Liver (tissue), 9 donors: ENCODE results near the gene ISCU. TPM values are rescaled to one million over a fixed set of nuclear protein-coding genes. Genes with fewer than 3 reads are reported as not detected.
A peak's percentile ranks its signal among the peaks of the same experiment; 100 is the strongest.

Source experiments
- DNase-seq: peaks from one replicate; pipeline ENCODE4 v3.0.0-alpha.2; 2017; ENCODE audit warnings: low spot score
- H3K27ac ChIP-seq, 2 donors: one replicate each; pipeline ENCODE4 v1.7.0; 2013; ENCODE audit warnings: inconsistent platforms in 2 of 2, low read length in 2 of 2, control low read depth in 1 of 2, low read depth in 1 of 2, mild to moderate bottlenecking in 1 of 2
- H3K27me3 ChIP-seq, 4 donors: one replicate each; pipeline versions ENCODE4 v1.6.1 to v1.7.0; 2013; ENCODE audit warnings: low read length in 3 of 4, inconsistent platforms in 1 of 4, mild to moderate bottlenecking in 1 of 4, moderate library complexity in 1 of 4; ENCODE audit not compliant: control insufficient read depth in 4 of 4, insufficient read depth in 4 of 4
- H3K36me3 ChIP-seq, 4 donors: one replicate each; pipeline versions ENCODE4 v1.6.1 to v1.7.0; 2013; ENCODE audit warnings: low read length in 3 of 4, mild to moderate bottlenecking in 3 of 4, low read depth in 1 of 4, moderate library complexity in 1 of 4; ENCODE audit not compliant: control insufficient read depth in 4 of 4, insufficient read depth in 3 of 4
- H3K4me1 ChIP-seq, 4 donors: one replicate each; pipeline versions ENCODE4 v1.6.1 to v1.7.0; 2013; ENCODE audit warnings: low read length in 3 of 4, mild to moderate bottlenecking in 3 of 4, moderate library complexity in 1 of 4; ENCODE audit not compliant: control insufficient read depth in 4 of 4, insufficient read depth in 4 of 4
- H3K4me3 ChIP-seq, 3 donors: one replicate each; pipeline versions ENCODE4 v1.6.1 to v1.7.0; 2013; ENCODE audit warnings: low read length in 3 of 3, control low read depth in 1 of 3, low read depth in 1 of 3, mild to moderate bottlenecking in 1 of 3
- H3K9ac ChIP-seq, 2 donors: one replicate each; pipeline ENCODE4 v1.7.0; 2013; ENCODE audit warnings: low read length in 2 of 2, mild to moderate bottlenecking in 2 of 2, moderate library complexity in 2 of 2, control low read depth in 1 of 2, low read depth in 1 of 2
- H3K9me3 ChIP-seq, 4 donors: one replicate each; pipeline versions ENCODE4 v1.6.1 to v1.7.0; 2013; ENCODE audit warnings: low read length in 3 of 4; ENCODE audit not compliant: control insufficient read depth in 4 of 4
- EGR1 ChIP-seq, 2 donors: IDR thresholded peaks; 2 replicates each; pipeline ENCODE4 v1.6.1; 2016 to 2018; ENCODE audit warnings: antibody characterized with exemption in 2 of 2, low read depth in 2 of 2
- FOXA1 ChIP-seq: IDR thresholded peaks from 2 replicates; pipeline ENCODE4 v1.6.1; 2016; ENCODE audit warnings: antibody characterized with exemption
- FOXA2 ChIP-seq: IDR thresholded peaks from 2 replicates; pipeline ENCODE4 v1.6.1; 2016; ENCODE audit warnings: antibody characterized with exemption
- GABPA ChIP-seq, 2 donors: IDR thresholded peaks in 1 of 2; conservative IDR thresholded peaks in 1 of 2; 2 replicates each; pipeline ENCODE4 v1.6.1; 2016; ENCODE audit warnings: antibody characterized with exemption in 2 of 2, mild to moderate bottlenecking in 1 of 2, moderate library complexity in 1 of 2
- HNF4A ChIP-seq, 2 donors: conservative IDR thresholded peaks; 2 replicates each; pipeline ENCODE4 v1.6.1; 2016; ENCODE audit warnings: antibody characterized with exemption in 2 of 2, mild to moderate bottlenecking in 2 of 2
- HNF4G ChIP-seq: IDR thresholded peaks from 2 replicates; pipeline ENCODE4 v1.6.1; 2016; ENCODE audit warnings: antibody characterized with exemption
- JUND ChIP-seq, 2 donors: IDR thresholded peaks; 2 replicates each; pipeline ENCODE4 v1.6.1; 2016; ENCODE audit warnings: antibody characterized with exemption in 2 of 2
- NR2F2 ChIP-seq: IDR thresholded peaks from 2 replicates; pipeline ENCODE4 v1.6.1; 2016; ENCODE audit warnings: antibody characterized with exemption
- RAD21 ChIP-seq, 2 donors: IDR thresholded peaks; 2 replicates each; pipeline ENCODE4 v1.6.1; 2016; ENCODE audit warnings: antibody characterized with exemption in 2 of 2, mild to moderate bottlenecking in 2 of 2
- SP1 ChIP-seq: IDR thresholded peaks from 2 replicates; pipeline ENCODE4 v1.6.1; 2018; ENCODE audit warnings: antibody characterized with exemption, mild to moderate bottlenecking
- YY1 ChIP-seq: IDR thresholded peaks from 2 replicates; pipeline ENCODE4 v1.6.1; 2016; ENCODE audit warnings: antibody characterized with exemption, mild to moderate bottlenecking
- WGBS: extraction: QIAGEN DNeasy Blood & Tissue Kit; methylation state at CpG from one replicate; pipeline ENCODE4 v1.1.7; 2013; 5-methylcytosine and 5-hydroxymethylcytosine counted together
- polyA plus RNA-seq, 2 donors: library from polyadenylated mRNA; stranded (reverse) in 1 of 2; unstranded in 1 of 2; fragments of 200-250 nt in 1 of 2; fragments of >200 nt in 1 of 2; fragmentation: Nextera tagmentation in 1 of 2; extraction: Ambion mirVana in 1 of 2; gene quantifications; one replicate each; pipeline versions ENCODE4 v1.2.1 to v1.2.3, GENCODE V29; 2013 to 2015
- total RNA-seq, 2 donors: library from RNA; depleted of rRNA; stranded (reverse); fragments of >200 nt; gene quantifications; one replicate each; pipeline ENCODE4 v1.2.3, GENCODE V29; 2014
- TF ChIP-seq, protein P1 (sequence below): IDR thresholded peaks from 2 replicates; pipeline ENCODE4 v1.6.1; 2016; ENCODE audit warnings: antibody characterized with exemption
- TF ChIP-seq, protein P2 (sequence below): fragments of 150-350 bp; IDR thresholded peaks from 2 replicates; pipeline ENCODE4 v1.5.1; 2017; ENCODE audit warnings: improper control_type of control experiment, low read depth, low read length; ENCODE audit not compliant: missing input control
- TF ChIP-seq, protein P3 (sequence below): IDR thresholded peaks from 2 replicates; pipeline ENCODE4 v1.6.1; 2016; ENCODE audit warnings: antibody characterized with exemption
- TF ChIP-seq, protein P4 (sequence below): IDR thresholded peaks from 2 replicates; pipeline ENCODE4 v1.6.1; 2016; ENCODE audit warnings: antibody characterized with exemption, mild to moderate bottlenecking
- TF ChIP-seq, protein P5 (sequence below): IDR thresholded peaks from 2 replicates; pipeline ENCODE4 v1.6.1; 2016; ENCODE audit warnings: antibody characterized with exemption
- donor health status: healthy.
- donor health status: healthy.
- donor health status: healthy.
- donor health status: healthy.
- donor health status: healthy.

Gene ISCU
- total and polyA plus RNA-seq, 4 donors: 42.3 to 85.9 (median 63.8) TPM

DNA sequence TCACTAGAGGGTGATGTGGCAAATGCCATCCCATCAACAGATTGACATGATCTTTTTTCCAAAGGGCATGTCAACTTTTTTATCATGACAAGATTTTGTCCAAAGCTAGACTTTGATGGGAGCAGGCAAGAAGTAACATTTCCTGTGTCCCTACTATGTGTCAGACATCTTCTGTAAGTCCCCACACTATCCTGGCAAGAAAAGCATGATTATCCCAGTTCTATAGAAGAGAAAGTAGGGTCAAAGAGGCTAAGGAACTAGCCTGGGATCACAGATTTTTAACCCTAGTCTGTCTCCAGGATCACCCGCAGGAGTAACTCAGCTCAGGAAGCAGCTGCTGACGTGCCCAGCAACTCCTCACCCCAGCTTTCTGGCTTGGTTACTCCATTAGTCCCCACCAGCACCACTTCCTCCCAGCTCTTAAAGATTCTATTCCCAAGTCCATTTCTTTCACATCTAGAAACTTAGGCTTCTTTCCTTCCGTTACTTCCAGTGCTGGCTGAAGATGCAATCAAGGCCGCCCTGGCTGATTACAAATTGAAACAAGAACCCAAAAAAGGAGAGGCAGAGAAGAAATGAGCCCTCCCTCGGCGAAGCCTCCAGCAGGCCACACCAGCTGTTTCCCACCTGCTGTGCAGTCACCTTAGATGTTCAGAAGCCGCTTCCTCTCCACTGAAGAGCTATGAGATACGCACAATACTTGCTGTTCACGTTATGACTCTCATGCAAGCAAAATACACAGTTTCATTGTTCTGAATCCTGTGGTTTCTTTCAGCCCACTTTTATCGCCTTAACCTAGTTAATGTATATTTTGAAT, 6.2 kb downstream of the ISCU start:
- WGBS: 79% methylated on average over 10 of the region's 10 CpGs
- Histone ChIP-seq H3K27me3 (no peaks in the 10 kb centered on the region), H3K9me3 (no peaks in the 10 kb centered on the region), H3K4me3 (no peak overlapping the region), H3K4me1 (peaks cover 2 to 13% (median 6%) of the 10 kb centered on the region in 4 donors), H3K36me3 (peaks cover 0 to 36% (median 27%) of the 10 kb centered on the region in 4 donors), H3K9ac (peak overlapping the region in 1 of 2 donors; percentile 8), H3K27ac (no peak overlapping the region)
- no peak for DNase-seq
- TF ChIP-seq YY1: no peak
- TF ChIP-seq, protein P1, sequence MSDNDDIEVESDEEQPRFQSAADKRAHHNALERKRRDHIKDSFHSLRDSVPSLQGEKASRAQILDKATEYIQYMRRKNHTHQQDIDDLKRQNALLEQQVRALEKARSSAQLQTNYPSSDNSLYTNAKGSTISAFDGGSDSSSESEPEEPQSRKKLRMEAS: no peak
- TF ChIP-seq, protein P2, sequence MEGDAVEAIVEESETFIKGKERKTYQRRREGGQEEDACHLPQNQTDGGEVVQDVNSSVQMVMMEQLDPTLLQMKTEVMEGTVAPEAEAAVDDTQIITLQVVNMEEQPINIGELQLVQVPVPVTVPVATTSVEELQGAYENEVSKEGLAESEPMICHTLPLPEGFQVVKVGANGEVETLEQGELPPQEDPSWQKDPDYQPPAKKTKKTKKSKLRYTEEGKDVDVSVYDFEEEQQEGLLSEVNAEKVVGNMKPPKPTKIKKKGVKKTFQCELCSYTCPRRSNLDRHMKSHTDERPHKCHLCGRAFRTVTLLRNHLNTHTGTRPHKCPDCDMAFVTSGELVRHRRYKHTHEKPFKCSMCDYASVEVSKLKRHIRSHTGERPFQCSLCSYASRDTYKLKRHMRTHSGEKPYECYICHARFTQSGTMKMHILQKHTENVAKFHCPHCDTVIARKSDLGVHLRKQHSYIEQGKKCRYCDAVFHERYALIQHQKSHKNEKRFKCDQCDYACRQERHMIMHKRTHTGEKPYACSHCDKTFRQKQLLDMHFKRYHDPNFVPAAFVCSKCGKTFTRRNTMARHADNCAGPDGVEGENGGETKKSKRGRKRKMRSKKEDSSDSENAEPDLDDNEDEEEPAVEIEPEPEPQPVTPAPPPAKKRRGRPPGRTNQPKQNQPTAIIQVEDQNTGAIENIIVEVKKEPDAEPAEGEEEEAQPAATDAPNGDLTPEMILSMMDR: no peak
- no peak for TF ChIP-seq HNF4A (conservative IDR thresholded peaks at IDR 0.05)
- no peak for TF ChIP-seq GABPA (IDR thresholded peaks at IDR 0.05 in 1 of 2, conservative IDR thresholded peaks at IDR 0.05 in 1 of 2)
- no peak for TF ChIP-seq FOXA2
- no peak for TF ChIP-seq SP1
- TF ChIP-seq EGR1 (IDR thresholded peaks at IDR 0.05; ENCODE audit: low read depth in 2 of 2): no peak
- TF ChIP-seq, protein P3, sequence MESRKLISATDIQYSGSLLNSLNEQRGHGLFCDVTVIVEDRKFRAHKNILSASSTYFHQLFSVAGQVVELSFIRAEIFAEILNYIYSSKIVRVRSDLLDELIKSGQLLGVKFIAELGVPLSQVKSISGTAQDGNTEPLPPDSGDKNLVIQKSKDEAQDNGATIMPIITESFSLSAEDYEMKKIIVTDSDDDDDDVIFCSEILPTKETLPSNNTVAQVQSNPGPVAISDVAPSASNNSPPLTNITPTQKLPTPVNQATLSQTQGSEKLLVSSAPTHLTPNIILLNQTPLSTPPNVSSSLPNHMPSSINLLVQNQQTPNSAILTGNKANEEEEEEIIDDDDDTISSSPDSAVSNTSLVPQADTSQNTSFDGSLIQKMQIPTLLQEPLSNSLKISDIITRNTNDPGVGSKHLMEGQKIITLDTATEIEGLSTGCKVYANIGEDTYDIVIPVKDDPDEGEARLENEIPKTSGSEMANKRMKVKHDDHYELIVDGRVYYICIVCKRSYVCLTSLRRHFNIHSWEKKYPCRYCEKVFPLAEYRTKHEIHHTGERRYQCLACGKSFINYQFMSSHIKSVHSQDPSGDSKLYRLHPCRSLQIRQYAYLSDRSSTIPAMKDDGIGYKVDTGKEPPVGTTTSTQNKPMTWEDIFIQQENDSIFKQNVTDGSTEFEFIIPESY: no peak
- no peak for TF ChIP-seq RAD21 (IDR thresholded peaks at IDR 0.05)
- no peak for TF ChIP-seq NR2F2
- TF ChIP-seq, protein P4, sequence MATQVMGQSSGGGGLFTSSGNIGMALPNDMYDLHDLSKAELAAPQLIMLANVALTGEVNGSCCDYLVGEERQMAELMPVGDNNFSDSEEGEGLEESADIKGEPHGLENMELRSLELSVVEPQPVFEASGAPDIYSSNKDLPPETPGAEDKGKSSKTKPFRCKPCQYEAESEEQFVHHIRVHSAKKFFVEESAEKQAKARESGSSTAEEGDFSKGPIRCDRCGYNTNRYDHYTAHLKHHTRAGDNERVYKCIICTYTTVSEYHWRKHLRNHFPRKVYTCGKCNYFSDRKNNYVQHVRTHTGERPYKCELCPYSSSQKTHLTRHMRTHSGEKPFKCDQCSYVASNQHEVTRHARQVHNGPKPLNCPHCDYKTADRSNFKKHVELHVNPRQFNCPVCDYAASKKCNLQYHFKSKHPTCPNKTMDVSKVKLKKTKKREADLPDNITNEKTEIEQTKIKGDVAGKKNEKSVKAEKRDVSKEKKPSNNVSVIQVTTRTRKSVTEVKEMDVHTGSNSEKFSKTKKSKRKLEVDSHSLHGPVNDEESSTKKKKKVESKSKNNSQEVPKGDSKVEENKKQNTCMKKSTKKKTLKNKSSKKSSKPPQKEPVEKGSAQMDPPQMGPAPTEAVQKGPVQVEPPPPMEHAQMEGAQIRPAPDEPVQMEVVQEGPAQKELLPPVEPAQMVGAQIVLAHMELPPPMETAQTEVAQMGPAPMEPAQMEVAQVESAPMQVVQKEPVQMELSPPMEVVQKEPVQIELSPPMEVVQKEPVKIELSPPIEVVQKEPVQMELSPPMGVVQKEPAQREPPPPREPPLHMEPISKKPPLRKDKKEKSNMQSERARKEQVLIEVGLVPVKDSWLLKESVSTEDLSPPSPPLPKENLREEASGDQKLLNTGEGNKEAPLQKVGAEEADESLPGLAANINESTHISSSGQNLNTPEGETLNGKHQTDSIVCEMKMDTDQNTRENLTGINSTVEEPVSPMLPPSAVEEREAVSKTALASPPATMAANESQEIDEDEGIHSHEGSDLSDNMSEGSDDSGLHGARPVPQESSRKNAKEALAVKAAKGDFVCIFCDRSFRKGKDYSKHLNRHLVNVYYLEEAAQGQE: no peak
- TF ChIP-seq HNF4G: no peak
- TF ChIP-seq, protein P5, sequence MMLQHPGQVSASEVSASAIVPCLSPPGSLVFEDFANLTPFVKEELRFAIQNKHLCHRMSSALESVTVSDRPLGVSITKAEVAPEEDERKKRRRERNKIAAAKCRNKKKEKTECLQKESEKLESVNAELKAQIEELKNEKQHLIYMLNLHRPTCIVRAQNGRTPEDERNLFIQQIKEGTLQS: no peak
- no peak for TF ChIP-seq FOXA1
- no peak for TF ChIP-seq JUND (IDR thresholded peaks at IDR 0.05)
